ENCODE results near the gene COL16A1.
"Not testable (repeated sequence)": the region's sequence is repeated elsewhere in the genome, so short reads cannot be mapped to it uniquely, and the experiment has no call there.

The COL16A1 gene

DNA sequence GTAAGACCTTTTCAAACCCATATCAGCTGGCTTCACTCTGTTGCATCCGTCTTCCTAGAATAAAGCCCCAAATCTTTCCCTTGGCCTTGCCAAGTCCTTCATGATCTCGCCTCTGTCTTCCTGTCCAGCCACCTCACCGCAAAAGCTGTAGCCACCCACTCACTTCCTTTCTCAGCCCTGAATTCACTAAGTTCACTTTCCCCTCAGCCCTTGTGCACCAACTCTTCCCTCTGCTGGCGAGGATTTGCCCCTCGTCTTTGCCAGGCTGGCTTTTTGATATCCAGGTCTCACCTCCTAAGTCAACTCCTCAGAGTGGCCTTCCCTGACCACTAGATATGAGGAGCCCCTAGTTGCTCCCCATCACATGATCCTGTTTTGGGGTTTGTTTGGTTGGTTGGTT is 3.9 kb upstream of the COL16A1 start:
- H3K4me3 ChIP-seq (ENCODE audit: control insufficient read depth, low read depth, low read length), result no peak overlapping the region
- DNase-seq (ENCODE audit: low read depth), result no peak
- TF ChIP-seq, protein P1, sequence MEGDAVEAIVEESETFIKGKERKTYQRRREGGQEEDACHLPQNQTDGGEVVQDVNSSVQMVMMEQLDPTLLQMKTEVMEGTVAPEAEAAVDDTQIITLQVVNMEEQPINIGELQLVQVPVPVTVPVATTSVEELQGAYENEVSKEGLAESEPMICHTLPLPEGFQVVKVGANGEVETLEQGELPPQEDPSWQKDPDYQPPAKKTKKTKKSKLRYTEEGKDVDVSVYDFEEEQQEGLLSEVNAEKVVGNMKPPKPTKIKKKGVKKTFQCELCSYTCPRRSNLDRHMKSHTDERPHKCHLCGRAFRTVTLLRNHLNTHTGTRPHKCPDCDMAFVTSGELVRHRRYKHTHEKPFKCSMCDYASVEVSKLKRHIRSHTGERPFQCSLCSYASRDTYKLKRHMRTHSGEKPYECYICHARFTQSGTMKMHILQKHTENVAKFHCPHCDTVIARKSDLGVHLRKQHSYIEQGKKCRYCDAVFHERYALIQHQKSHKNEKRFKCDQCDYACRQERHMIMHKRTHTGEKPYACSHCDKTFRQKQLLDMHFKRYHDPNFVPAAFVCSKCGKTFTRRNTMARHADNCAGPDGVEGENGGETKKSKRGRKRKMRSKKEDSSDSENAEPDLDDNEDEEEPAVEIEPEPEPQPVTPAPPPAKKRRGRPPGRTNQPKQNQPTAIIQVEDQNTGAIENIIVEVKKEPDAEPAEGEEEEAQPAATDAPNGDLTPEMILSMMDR (IDR thresholded peaks at IDR 0.05; ENCODE audit: control insufficient read depth, insufficient read depth, low read depth, low read length, missing control alignments), result peak; percentile 49

GRCh38 chr1:31707059-31707600 is 3.3 kb upstream of the COL16A1 start:
- H3K4me3 ChIP-seq (ENCODE audit: control insufficient read depth, low read depth, low read length); DNase-seq (ENCODE audit: low read depth): not testable (repeated sequence)

GRCh38 chr1:31706384-31707058 is 2.7 kb upstream of the COL16A1 start:
- no peak overlapping the region for H3K4me3 ChIP-seq (ENCODE audit: control insufficient read depth, low read depth, low read length)
- no peak for DNase-seq (ENCODE audit: low read depth)
- TF ChIP-seq, protein P1 (IDR thresholded peaks at IDR 0.05; ENCODE audit: control insufficient read depth, insufficient read depth, low read depth, low read length, missing control alignments), result no peak

DNA sequence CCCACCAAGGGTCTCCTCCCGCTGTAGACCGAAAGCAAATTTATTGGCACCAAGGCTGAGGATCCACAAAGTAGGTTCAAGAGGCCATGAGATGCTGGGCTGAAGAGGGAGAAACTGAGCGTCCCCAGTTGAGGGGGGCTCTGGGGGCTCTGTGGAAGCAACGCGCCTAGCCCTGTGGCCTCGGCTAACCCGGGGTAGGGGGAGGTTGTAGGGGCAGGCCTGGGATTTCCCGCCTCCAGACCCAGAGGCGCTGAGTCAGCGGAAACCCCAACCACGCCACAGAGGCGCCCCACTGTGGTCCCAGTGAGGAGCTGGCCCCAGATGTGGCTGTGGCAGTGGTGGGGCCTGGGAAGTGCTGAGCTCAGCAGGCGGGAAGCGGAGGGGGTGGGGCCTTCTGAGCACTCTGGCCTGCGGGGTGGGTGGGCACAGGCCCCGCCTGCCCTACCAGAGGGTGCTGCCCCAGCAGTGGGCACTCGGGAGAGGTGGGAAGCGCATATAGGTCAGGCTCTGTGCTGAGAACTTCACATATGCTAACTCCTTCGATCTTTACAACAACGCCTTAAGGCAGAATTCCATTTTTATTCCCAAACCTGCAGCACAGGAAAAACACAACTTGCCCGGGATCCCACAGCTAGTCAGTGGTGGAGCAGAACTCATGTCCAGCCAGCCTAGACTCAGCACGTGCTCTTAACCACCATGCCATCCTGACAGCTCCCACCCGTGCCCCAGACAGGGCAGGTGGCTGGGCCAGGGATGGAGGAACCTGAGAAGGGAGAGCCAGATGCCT is 1.5 kb upstream of the COL16A1 start:
- TF ChIP-seq, protein P1 (IDR thresholded peaks at IDR 0.05; ENCODE audit: control insufficient read depth, insufficient read depth, low read depth, low read length, missing control alignments), result peak; percentile 56
- no peak for DNase-seq (ENCODE audit: low read depth)
- H3K4me3 ChIP-seq (ENCODE audit: control insufficient read depth, low read depth, low read length), result peak overlapping the region; percentile 85

DNA sequence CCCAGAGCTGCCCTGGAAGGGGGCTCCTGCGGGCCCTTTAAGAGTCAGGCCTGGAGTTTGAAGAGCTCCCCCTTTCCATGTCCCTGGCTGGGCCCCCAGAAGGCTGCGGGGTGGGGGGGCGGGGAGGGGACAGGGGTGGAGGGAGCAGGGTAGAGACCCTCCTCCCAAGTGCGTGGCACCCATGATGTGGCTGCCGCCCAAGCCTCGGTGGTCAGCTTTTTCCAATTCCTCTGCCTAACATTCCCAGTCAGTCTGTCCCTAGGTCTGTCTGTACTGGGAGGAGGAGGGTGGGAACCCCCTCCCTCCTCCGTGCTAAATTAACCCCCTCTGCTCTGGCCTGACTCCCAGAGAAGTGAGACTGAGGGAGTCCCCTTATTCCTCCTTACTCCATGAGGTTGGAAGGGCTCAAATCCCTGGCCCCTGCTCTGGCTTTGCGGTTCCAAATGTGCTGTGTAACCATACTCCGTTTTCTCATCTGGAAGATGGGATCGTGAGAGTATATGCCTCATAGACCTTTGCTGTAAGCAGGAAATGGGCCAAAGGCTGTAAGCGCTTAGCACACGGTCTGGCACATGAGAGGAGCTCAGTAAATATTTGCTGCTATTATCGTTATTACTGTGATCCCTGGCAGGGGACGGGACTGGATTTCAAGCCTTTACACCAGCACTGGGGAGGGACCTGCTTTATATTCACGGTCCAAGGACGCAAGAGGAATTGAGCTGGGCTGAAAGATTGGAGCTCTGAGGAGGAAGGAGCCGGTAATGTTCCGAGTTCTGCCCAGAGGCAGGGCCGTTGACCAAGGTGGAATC is 658 bp upstream of the COL16A1 start:
- peak overlapping the region; percentile 85 for H3K4me3 ChIP-seq (ENCODE audit: control insufficient read depth, low read depth, low read length)
- DNase-seq (ENCODE audit: low read depth), result no peak
- TF ChIP-seq, protein P1 (IDR thresholded peaks at IDR 0.05; ENCODE audit: control insufficient read depth, insufficient read depth, low read depth, low read length, missing control alignments), result no peak

DNA sequence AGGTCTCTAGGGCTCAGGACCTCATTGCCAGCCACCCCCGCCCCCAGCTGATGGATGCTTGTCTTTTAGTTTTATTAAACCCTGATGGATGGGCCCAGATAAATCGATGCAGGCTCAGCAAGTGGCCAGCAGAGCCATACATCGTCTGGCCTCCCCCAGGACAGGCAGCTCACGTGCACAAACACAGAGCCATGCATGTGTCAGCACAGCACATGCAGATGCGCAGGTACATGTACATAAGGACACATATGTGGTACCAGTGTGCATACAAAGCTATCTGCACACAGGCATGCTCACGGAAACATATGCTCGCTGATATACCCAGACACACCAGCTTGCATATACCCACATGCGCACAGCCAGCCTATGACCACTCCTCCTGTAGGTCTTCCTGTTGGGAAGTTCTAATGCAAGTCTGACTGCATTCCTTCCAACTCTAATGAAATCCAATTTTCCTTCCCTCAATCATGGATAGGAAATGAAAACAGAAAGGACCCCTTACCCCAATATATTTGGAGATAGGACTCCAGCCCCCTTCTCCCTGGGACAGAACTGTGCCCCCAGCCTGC is 897 bp downstream of the COL16A1 start:
- H3K4me3 ChIP-seq (ENCODE audit: control insufficient read depth, low read depth, low read length), result peak overlapping the region; percentile 85
- DNase-seq (ENCODE audit: low read depth), result no peak
- TF ChIP-seq, protein P1 (IDR thresholded peaks at IDR 0.05; ENCODE audit: control insufficient read depth, insufficient read depth, low read depth, low read length, missing control alignments), result no peak

Data from AG09309 (cell line).